GM18526 (cell line): ENCODE measurements around the gene CAMTA2.

Experiments used
- POLR2A ChIP-seq: IDR thresholded peaks from 3 replicates; pipeline ENCODE4 v1.6.1; 2011; ENCODE audit not compliant: insufficient read length; ENCODE audit errors: extremely low read depth

The CAMTA2 gene

GRCh38 chr17:4946312-4946976 lies 41.0 kb downstream of the CAMTA2 start:
- TF ChIP-seq POLR2A: no peak

- TF ChIP-seq POLR2A: no peak
Measured at GRCh38 chr17:4945944-4946280, 41.6 kb downstream of the CAMTA2 start.

GRCh38 chr17:4945176-4945943 lies 42.1 kb downstream of the CAMTA2 start:
- peak; percentile 50 for TF ChIP-seq POLR2A

- TF ChIP-seq POLR2A: peak; percentile 27
Measured at GRCh38 chr17:4944554-4945175, 42.8 kb downstream of the CAMTA2 start.

GRCh38 chr17:4944163-4944553 lies 43.3 kb downstream of the CAMTA2 start:
- no peak for TF ChIP-seq POLR2A

GRCh38 chr17:4942760-4943508 lies 44.5 kb downstream of the CAMTA2 start:
- no peak for TF ChIP-seq POLR2A

GRCh38 chr17:4941319-4941610 lies 46.2 kb downstream of the CAMTA2 start:
- no peak for TF ChIP-seq POLR2A

GRCh38 chr17:4940555-4941318 lies 46.7 kb downstream of the CAMTA2 start:
- no peak for TF ChIP-seq POLR2A

- peak; percentile 91 for TF ChIP-seq POLR2A
Measured at GRCh38 chr17:4939796-4940554, 47.5 kb downstream of the CAMTA2 start, which contains the start of the genes RNF167 and SLC25A11. TSS of gene RNF167 (plus strand) at chr17:4940268. CDS start at chr17:4940910, 642 bp downstream. TSS of gene SLC25A11 (minus strand) at chr17:4940046. CDS start at chr17:4939910, 136 bp downstream.

- no peak for TF ChIP-seq POLR2A
Measured at GRCh38 chr17:4939546-4939795, 48.0 kb downstream of the CAMTA2 start.

GRCh38 chr17:4938688-4939545 lies 48.6 kb downstream of the CAMTA2 start:
- no peak for TF ChIP-seq POLR2A

- TF ChIP-seq POLR2A: no peak
Measured at GRCh38 chr17:4938069-4938491, 49.4 kb downstream of the CAMTA2 start.

- no peak for TF ChIP-seq POLR2A
Measured at GRCh38 chr17:4937553-4937952, 49.9 kb downstream of the CAMTA2 start.
